Hepatocyte (in vitro differentiated cells): ENCODE data around the gene MAIP1. TPM values are rescaled to one million over a fixed set of nuclear protein-coding genes. Genes with fewer than 3 reads are reported as not detected.

Experiments
- DNase-seq: peaks from one replicate; pipeline ENCODE4 v3.0.0-alpha.2; 2016; ENCODE audit warnings: low spot score
- H2AFZ ChIP-seq: fragments of 200-600 bp; sonication (generic); 2 replicates; pipeline ENCODE4 v1.6.0; 2016; ENCODE audit warnings: antibody characterized with exemption, mild to moderate bottlenecking
- H3K27ac ChIP-seq: fragments of 200-600 bp; sonication (generic); 2 replicates; pipeline ENCODE4 v1.5.1; 2016; ENCODE audit warnings: mild to moderate bottlenecking
- H3K27me3 ChIP-seq: fragments of 200-600 bp; sonication (generic); 2 replicates; pipeline ENCODE4 v1.6.1; 2016
- H3K36me3 ChIP-seq: fragments of 200-600 bp; sonication (generic); replicated peaks from 2 replicates; pipeline ENCODE4 v1.5.1; 2016; ENCODE audit warnings: low read depth; ENCODE audit not compliant: insufficient read depth
- H3K4me1 ChIP-seq: fragments of 200-600 bp; sonication (generic); 2 replicates; pipeline ENCODE4 v1.5.1; 2016; ENCODE audit warnings: mild to moderate bottlenecking, moderate library complexity; ENCODE audit not compliant: insufficient read depth
- H3K4me2 ChIP-seq: fragments of 200-600 bp; sonication (generic); 2 replicates; pipeline ENCODE4 v1.6.0; 2016
- H3K4me3 ChIP-seq: fragments of 200-600 bp; sonication (generic); 2 replicates; pipeline ENCODE4 v1.5.1; 2016; ENCODE audit warnings: mild to moderate bottlenecking
- H3K79me2 ChIP-seq: fragments of 200-600 bp; sonication (generic); 2 replicates; pipeline ENCODE4 v1.6.0; 2017; ENCODE audit warnings: mild to moderate bottlenecking
- H3K9me2 ChIP-seq: fragments of 200-600 bp; sonication (generic); replicated peaks from 2 replicates; pipeline ENCODE4 v1.6.0; 2017; ENCODE audit warnings: mild to moderate bottlenecking; ENCODE audit not compliant: insufficient read depth
- H3K9me3 ChIP-seq: fragments of 200-600 bp; sonication (generic); 2 replicates; pipeline ENCODE4 v1.5.1; 2016; ENCODE audit warnings: low read depth, mild to moderate bottlenecking
- H4K20me1 ChIP-seq: fragments of 200-600 bp; sonication (generic); 2 replicates; pipeline ENCODE4 v1.6.0; 2016; ENCODE audit warnings: mild to moderate bottlenecking; ENCODE audit not compliant: insufficient read depth, poor library complexity, severe bottlenecking
- CTCF ChIP-seq: fragments of 200-600 bp; sonication (generic); IDR thresholded peaks from 2 replicates; pipeline ENCODE4 v1.5.1; 2016; ENCODE audit warnings: antibody characterized with exemption, mild to moderate bottlenecking; ENCODE audit not compliant: poor library complexity
- EZH2 ChIP-seq: fragments of 200-600 bp; sonication (generic); IDR thresholded peaks from 2 replicates; pipeline ENCODE4 v1.6.1; 2016; ENCODE audit warnings: antibody characterized with exemption, mild to moderate bottlenecking, borderline replicate concordance
- EZH2phosphoT487 ChIP-seq: fragments of 200-600 bp; sonication (generic); IDR thresholded peaks from one replicate; pipeline ENCODE4 v1.6.1; 2018; ENCODE audit warnings: antibody characterized with exemption, mild to moderate bottlenecking, low read depth, moderate library complexity; ENCODE audit not compliant: unreplicated experiment, severe bottlenecking
- WGBS: methylation state at CpG from one replicate; pipeline ENCODE4 v1.1.6; 2016; ENCODE audit warnings: low lambda C conversion rate; ENCODE audit errors: missing lambda C conversion rate; 5-methylcytosine and 5-hydroxymethylcytosine counted together
- polyA plus RNA-seq: library from polyadenylated mRNA; unstranded; fragments of >200 nt; fragmentation: Nextera tagmentation; extraction: Ambion mirVana; gene quantifications from 2 replicates; pipeline ENCODE4 v1.2.1, GENCODE V29; 2016
- total RNA-seq: library from RNA; depleted of rRNA; stranded (reverse); fragments of >200 nt; gene quantifications from 2 replicates; pipeline ENCODE4 v1.2.3, GENCODE V29; 2014

MAIP1 gene
- total and polyA plus RNA-seq, 2 experiments from 2014 or later = 21.7 to 35.7 TPM

- Histone ChIP-seq H3K27ac (no peak overlapping the region), H3K4me2 (no peak overlapping the region), H2AFZ (no peak overlapping the region), H3K9me2 (no peaks in the 10 kb centered on the region), H3K36me3 (peaks cover 5% of the 10 kb centered on the region), H3K4me3 (no peak overlapping the region), H3K79me2 (peaks cover 22% of the 10 kb centered on the region), H4K20me1 (no peaks in the 10 kb centered on the region), H3K27me3 (no peaks in the 10 kb centered on the region), H3K4me1 (no peaks in the 10 kb centered on the region), H3K9me3 (no peaks in the 10 kb centered on the region)
- TF ChIP-seq CTCF (no peak), EZH2phosphoT487 (no peak), EZH2 (no peak)
- 95% methylated on average over 4 of the region's 4 CpGs for WGBS
- no peak for DNase-seq
Measured at GRCh38 chr2:199943373-199943772, 12.0 kb upstream of the MAIP1 start.

- no peak overlapping the region for H3K4me2 ChIP-seq
- no peak overlapping the region for H3K4me3 ChIP-seq
- peaks cover 5% of the 10 kb centered on the region for H3K36me3 ChIP-seq
- peaks cover 35% of the 10 kb centered on the region for H3K79me2 ChIP-seq
- no peak overlapping the region for H2AFZ ChIP-seq
- no peaks in the 10 kb centered on the region for H3K27me3 ChIP-seq
- no peak for DNase-seq
- no peak overlapping the region for H3K27ac ChIP-seq
- H3K9me3 ChIP-seq = no peaks in the 10 kb centered on the region
- no peaks in the 10 kb centered on the region for H4K20me1 ChIP-seq
- TF ChIP-seq CTCF (no peak), EZH2phosphoT487 (no peak), EZH2 (no peak)
- WGBS = 97% methylated on average over 1 of the region's 1 CpG
- H3K4me1 ChIP-seq = no peaks in the 10 kb centered on the region
- no peaks in the 10 kb centered on the region for H3K9me2 ChIP-seq
Measured at GRCh38 chr2:199946196-199946595, 9.2 kb upstream of the MAIP1 start.

GRCh38 chr2:199946836-199947235 lies 8.5 kb upstream of the MAIP1 start:
- Histone ChIP-seq H3K79me2 (peaks cover 40% of the 10 kb centered on the region), H2AFZ (no peak overlapping the region), H3K4me3 (no peak overlapping the region), H3K27ac (no peak overlapping the region), H3K9me3 (no peaks in the 10 kb centered on the region), H4K20me1 (no peaks in the 10 kb centered on the region), H3K4me2 (no peak overlapping the region), H3K4me1 (no peaks in the 10 kb centered on the region), H3K9me2 (no peaks in the 10 kb centered on the region), H3K27me3 (no peaks in the 10 kb centered on the region), H3K36me3 (peaks cover 5% of the 10 kb centered on the region)
- TF ChIP-seq EZH2 (no peak), CTCF (no peak), EZH2phosphoT487 (no peak)
- no peak for DNase-seq

- H3K36me3 ChIP-seq = peaks cover 5% of the 10 kb centered on the region
- H2AFZ ChIP-seq = no peak overlapping the region
- H3K4me1 ChIP-seq = peaks cover 10% of the 10 kb centered on the region
- no peak overlapping the region for H3K4me3 ChIP-seq
- H3K27ac ChIP-seq = no peak overlapping the region
- no peak for DNase-seq
- TF ChIP-seq EZH2phosphoT487 (no peak), CTCF (no peak), EZH2 (no peak)
- H4K20me1 ChIP-seq = no peaks in the 10 kb centered on the region
- H3K4me2 ChIP-seq = no peak overlapping the region
- H3K9me3 ChIP-seq = no peaks in the 10 kb centered on the region
- H3K9me2 ChIP-seq = no peaks in the 10 kb centered on the region
- WGBS = 97% methylated on average over 5 of the region's 5 CpGs
- H3K79me2 ChIP-seq = peaks cover 65% of the 10 kb centered on the region
- H3K27me3 ChIP-seq = no peaks in the 10 kb centered on the region
Measured at GRCh38 chr2:199950396-199950795, 5.0 kb upstream of the MAIP1 start.
